GM18867 (cell line): Measurements from ENCODE around the gene ERBB4.

ENCODE experiments used
- ATAC-seq: cut with Tn5 transposase; IDR thresholded peaks from one replicate; pipeline ENCODE4 v1.9.1; 2021; ENCODE audit warnings: mild to moderate bottlenecking, moderate library complexity; ENCODE audit not compliant: unreplicated experiment

The ERBB4 gene

GRCh38 chr2:212538305-212539071 lies at the start of gene ERBB4:
Gene ERBB4, minus strand, starts transcription at chr2:212538802. Its CDS starts 272 bp downstream, at chr2:212538530.
- ATAC-seq, result no peak

GRCh38 chr2:212580117-212580516 lies 41.5 kb upstream of the ERBB4 start:
- no peak for ATAC-seq

DNA sequence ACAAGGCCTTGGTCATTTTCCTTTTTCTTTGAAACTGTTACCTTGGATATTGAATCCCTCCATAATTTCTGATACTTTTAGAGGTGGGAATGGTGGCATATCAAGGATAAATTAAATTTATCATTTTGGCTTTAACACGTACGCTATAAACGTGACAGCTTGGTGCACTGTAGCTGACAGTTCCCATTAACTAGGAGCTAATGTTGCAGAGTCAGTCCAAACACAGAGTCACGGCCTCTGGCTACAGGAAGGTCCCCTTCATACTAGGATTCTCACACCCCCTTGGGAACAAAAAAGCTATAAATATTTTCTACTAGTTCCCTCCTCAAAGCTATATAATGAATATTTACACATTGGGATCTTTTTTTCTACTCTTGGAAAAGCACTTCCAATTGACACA lies 17.7 kb upstream of the ERBB4 start:
- ATAC-seq, result no peak

DNA sequence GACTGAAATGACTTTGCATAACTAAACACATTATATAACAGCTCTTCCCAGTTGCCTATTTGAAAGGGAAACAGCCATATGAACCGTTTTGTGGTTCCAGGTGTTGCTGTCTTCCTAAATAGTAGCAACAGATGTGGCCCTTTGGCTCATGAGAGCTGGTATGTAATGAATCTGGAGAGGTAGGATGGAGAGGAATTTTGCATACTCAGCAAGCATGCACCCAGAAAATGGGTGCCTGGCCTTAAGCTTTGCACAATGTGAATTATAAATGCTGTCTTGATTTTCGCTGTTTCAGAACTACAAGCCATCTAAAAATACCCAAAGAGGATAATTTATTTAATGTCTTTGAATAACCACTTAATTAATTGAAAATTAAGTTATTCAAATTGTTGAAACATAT lies 15.6 kb upstream of the ERBB4 start:
- ATAC-seq, result no peak

DNA sequence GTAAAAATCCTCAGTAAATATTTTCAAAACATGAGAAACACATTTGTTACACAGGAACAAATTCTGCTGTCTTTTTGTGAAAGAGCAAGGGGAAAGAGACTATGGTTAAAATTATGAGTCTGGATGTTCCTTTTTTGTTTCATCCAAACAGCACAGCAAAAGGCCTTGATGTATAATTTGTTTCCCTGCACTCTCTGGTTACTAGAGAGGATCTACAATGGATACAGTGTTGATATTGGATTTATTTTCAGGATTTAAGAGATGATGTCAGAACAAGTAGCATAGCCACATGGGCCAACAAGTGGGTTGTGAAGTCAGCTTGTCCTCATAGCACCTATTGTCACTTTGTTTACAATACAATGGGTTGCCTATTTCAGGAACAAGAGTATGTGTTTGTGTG lies 11.3 kb upstream of the ERBB4 start:
- no peak for ATAC-seq

GRCh38 chr2:212549463-212549862 lies 10.9 kb upstream of the ERBB4 start:
- ATAC-seq, result no peak

DNA sequence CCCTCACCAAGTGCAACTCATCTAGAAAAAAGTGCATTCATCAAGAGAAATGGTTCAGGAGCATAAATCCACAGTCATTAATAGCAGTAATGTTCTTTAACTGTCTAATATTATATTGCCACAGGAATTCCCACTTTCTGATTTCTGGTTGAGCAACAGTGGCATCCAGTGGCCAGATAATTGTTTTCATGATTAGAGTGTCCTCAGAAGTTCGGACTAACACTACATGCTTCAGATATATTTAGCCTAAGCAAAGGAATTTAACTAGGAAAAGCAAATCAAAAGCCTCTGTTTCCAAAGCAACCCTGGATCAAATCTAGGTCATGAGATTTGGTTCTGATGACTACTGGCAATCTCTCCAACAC lies 9.8 kb upstream of the ERBB4 start:
- ATAC-seq, result no peak

- no peak for ATAC-seq
Measured at GRCh38 chr2:212547716-212548454, 9.3 kb upstream of the ERBB4 start.

DNA sequence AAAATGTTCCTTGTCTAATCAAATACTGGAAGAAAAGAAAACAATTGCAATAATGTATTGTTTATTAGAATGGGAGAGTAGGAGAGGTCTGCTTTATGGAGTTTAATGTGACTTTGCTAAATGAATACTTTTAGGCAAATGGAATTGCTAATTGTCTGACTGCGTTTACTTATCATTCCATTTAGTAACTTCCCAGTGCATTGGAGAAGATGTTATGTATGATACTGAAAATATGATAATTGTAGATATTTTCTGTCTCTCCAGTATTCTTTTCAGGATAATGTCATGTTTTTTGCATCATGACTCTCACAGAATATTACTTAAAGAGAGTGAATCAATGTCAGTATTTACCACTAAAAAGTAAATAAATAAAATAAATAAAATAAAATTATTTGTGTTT lies 8.1 kb upstream of the ERBB4 start:
- no peak for ATAC-seq

DNA sequence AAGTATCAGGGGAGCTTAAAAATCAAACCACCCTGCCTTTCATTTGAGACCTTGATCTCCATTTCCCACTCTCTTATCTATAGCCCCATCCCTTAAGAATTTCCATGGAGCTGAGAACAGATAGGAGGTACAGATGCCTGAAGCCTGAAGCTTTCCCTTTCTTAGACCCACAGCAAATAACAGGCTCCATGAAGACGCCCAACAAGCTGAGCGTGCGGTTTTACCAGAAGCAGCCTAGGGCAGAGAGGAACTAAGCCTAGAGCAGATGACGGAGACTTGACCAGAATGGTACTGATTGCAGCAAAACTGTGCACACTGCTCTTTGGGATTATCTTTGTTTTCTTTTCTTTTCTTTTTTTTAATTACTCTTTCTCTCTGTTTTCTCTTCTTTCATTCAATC lies 1.7 kb upstream of the ERBB4 start:
- peak; percentile 47 for ATAC-seq

DNA sequence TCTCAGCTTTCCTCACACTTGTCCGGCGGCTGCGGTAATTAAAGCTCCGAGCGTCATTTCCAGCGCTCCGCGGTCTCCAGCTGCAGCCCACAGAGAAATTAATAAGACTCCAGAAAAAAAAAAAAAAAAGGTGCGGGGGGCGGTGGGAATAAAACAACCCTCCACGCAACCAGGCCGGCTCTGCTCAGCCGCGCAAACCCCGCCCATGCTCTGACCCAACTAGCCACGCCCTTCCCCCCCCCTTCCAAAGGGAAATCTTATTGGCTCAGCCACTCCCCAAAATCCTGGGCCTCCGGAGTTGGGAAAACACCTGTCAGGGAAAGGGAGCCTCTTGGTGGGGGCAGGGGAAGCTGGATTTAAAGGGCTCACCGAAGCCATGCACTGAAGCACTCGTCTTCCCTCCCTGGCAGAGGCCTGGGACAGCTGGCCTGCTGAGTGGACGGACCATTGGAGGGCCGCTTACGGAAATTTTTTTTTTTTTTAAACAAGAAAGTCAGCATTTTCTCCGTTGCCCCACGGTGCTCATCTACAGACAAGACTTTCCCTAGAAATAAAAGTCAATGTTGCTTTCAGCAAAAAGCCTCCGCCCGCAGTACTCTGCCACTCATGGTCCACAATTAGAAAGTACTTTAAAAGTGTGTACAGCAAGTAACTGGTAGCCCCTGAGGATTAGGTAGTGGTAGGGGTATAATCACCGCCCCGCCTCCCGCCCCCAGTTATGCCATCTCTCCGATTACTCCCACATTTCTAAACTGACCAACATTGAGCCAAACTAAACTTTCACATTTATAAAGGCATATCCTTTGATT lies 674 bp upstream of the ERBB4 start:
- no peak for ATAC-seq

GRCh38 chr2:212537726-212538304 lies 787 bp downstream of the ERBB4 start:
- no peak for ATAC-seq

- ATAC-seq, result no peak
Measured at GRCh38 chr2:212536817-212537725, 1.5 kb downstream of the ERBB4 start.

DNA sequence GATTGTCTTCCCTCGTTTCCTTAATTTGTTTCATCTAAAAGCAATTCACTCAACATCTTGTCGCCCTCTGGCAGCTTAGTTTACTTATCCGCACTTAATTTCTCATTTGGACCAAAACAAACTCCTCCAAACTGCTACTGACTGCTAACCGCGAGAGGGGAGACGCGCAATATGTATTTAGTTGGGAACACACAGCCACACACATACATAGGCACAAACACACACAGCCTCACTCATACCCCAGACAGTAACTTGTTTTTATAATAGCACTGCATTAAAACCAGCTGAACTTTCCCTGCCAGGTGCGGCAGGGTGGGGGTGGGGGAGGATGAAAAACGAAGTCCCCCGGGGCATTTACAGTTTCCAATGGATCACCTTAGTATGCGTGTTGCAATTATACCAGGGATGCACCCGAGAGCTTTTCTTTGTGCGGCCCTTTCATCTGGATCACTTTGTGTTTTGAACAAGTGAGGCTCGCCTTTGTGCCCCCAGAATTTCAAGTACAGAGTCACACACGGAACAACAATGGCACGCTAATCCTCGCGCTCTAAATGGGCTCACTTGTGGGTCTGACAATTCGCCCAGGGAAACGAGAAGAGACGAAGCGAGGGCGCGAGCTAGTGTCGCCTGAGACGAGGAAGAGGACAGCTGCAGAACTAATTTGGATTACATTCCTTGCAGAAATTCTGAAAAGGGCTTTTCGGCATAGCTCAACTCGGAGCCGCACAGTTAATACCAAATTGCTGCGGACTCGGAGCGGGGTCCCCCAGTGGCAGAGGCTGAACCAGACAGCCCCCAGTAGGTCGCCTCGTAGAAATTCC lies 2.4 kb downstream of the ERBB4 start:
- ATAC-seq, result no peak

DNA sequence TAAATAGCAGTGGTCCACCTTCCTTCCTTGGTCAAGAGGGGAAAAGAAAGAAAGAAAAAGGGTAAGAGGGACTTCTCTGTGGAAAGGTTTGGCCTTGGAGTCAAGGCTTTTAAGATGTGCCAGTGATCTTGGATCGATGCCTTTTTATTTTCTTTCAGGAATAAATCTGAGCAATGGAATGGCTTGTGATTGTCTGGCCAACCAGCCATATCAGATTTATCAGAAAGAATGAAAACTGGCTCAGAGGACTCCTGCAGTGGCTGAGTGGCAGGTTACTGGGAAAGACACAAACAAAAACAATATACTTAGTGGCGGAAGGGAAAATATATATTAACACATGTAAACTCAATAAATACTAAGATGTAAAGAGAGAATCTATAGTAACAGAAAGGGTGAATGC lies 4.3 kb downstream of the ERBB4 start:
- ATAC-seq, result no peak

DNA sequence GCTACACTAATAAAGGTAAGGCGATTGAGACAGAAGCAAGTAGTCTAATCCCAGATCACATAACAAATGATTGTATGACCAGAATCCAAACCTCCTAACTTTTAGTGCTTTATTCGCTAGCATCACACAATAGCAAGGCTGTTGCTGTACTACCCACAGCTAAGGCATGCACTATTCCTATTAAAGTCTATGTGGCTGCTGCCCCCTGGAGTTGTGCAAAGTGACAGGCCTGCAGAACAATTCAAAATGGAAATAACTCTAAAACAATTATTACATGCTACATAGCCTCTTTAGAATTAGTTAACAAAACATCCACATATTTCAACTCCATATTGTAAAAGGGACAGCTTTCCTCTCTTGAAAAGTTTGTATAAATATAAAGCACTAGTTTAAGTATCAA lies 6.0 kb downstream of the ERBB4 start:
- ATAC-seq, result no peak

DNA sequence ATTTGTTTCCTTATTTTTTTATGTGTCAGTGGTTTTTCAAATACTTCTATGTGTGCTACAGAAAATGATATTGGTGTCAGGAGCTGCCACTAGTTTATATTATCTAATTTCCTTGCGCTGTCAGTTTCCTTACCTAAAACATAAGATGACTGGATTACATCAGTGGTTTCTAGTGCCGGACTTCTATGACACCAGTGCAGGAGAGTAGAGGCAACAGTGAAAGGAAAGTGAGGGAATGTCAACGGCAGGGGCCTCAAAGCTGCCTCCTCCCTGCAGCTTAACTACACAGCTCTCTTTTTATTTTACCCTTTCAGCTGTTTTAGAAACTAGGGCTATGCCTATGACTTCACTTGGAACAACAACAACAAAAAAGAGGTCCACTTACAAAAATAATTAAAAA lies 6.5 kb downstream of the ERBB4 start:
- no peak for ATAC-seq

DNA sequence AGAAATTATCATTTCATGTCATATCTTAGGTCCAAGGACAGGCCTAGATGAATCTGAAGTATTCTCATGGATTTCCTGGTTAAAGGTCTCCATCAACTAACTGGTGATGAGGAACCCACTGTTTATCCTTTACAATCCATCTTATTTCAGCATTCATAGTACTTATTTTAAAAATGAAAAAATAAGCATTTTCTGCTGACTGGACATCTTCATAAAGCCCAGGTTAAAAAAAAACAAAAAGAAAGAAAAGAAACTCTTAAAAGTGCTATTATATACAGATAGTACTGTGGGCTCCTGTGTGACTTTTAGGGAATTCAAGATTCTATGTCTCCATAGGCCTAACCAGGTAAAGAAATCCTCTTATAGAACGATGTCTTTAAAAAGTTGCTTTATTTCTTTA lies 7.1 kb downstream of the ERBB4 start:
- ATAC-seq, result no peak

DNA sequence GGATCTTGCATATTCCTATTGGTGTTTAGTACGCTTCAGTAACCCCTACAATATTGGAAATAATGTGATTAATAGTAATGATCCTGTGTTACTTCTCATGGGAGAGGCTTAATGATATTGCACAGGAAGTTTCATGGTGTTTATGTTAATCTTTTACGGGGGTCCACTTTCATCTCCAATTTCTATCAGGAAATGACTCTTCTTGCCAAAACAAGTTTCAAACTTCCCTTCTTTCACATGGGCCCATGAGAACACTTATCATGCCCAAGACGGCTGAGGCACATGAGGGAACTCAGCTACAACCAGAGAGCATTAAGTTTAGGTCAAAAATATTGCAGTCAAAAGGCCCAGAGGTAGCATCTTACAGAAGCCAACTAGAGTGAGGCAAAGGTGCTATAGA lies 7.6 kb downstream of the ERBB4 start:
- no peak for ATAC-seq
